ENCODE data around the gene IRAK3. TPM values are rescaled to one million over a fixed set of nuclear protein-coding genes. Genes with fewer than 3 reads are reported as not detected.

Gene IRAK3
- total and polyA plus RNA-seq, 2 donors (not counting 3 experiments of a cell fraction or from before 2014, with no cell fraction given) = 2.3 to 8.5 TPM

GRCh38 chr12:66255737-66256136 lies 66.7 kb downstream of the IRAK3 start:
- ChIA-PET POLR2A (no interaction called here), CTCF (no interaction called here)
- TF ChIP-seq EZH2 (IDR thresholded peaks at IDR 0.05; ENCODE audit: borderline replicate concordance, low read depth, low read length, severe bottlenecking) (no peak), POLR2A (IDR thresholded peaks at IDR 0.05; ENCODE audit: low read depth, low read length) (no peak), GATA2 (IDR thresholded peaks at IDR 0.05; ENCODE audit: insufficient read depth, insufficient read length, low read depth, low read length) (no peak), JUN (IDR thresholded peaks at IDR 0.05; ENCODE audit: borderline replicate concordance, insufficient read depth, insufficient read length, low read depth) (no peak), FOS (IDR thresholded peaks at IDR 0.05; ENCODE audit: borderline replicate concordance, insufficient read depth, low read length) (no peak), MYC (IDR thresholded peaks at IDR 0.05; ENCODE audit: low read depth, low read length) (no peak), POLR2AphosphoS5 (IDR thresholded peaks at IDR 0.05; ENCODE audit: insufficient read depth, low read depth, low read length) (no peak)
- TF ChIP-seq, protein P1, sequence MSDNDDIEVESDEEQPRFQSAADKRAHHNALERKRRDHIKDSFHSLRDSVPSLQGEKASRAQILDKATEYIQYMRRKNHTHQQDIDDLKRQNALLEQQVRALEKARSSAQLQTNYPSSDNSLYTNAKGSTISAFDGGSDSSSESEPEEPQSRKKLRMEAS (IDR thresholded peaks at IDR 0.05; ENCODE audit: insufficient read depth, insufficient read length) = no peak
- TF ChIP-seq, protein P2, sequence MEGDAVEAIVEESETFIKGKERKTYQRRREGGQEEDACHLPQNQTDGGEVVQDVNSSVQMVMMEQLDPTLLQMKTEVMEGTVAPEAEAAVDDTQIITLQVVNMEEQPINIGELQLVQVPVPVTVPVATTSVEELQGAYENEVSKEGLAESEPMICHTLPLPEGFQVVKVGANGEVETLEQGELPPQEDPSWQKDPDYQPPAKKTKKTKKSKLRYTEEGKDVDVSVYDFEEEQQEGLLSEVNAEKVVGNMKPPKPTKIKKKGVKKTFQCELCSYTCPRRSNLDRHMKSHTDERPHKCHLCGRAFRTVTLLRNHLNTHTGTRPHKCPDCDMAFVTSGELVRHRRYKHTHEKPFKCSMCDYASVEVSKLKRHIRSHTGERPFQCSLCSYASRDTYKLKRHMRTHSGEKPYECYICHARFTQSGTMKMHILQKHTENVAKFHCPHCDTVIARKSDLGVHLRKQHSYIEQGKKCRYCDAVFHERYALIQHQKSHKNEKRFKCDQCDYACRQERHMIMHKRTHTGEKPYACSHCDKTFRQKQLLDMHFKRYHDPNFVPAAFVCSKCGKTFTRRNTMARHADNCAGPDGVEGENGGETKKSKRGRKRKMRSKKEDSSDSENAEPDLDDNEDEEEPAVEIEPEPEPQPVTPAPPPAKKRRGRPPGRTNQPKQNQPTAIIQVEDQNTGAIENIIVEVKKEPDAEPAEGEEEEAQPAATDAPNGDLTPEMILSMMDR (IDR thresholded peaks at IDR 0.05; ENCODE audit: extremely low read depth in 1 of 2, insufficient read depth in 1 of 2, low read depth in 1 of 2, low read length in 2 of 2) = no peak
- Histone ChIP-seq H3K4me2 (ENCODE audit: insufficient read depth, low read length) (no peak overlapping the region), H3K27ac (ENCODE audit: insufficient read depth, low read depth, low read length) (no peak overlapping the region), H3K9me3 (replicated peaks; ENCODE audit: control insufficient read depth, insufficient read depth, low read length) (no peaks in the 10 kb centered on the region), H3K36me3 (ENCODE audit: control insufficient read depth in 2 of 2, extremely low read depth in 1 of 2, insufficient read depth in 2 of 2, low read length in 2 of 2) (no peaks in the 10 kb centered on the region), H3K9ac (replicated peaks; ENCODE audit: extremely low read depth, insufficient read depth, low read length) (no peak overlapping the region), H3K79me2 (ENCODE audit: control insufficient read depth, insufficient read depth, low read length) (no peaks in the 10 kb centered on the region), H4K20me1 (replicated peaks; ENCODE audit: control insufficient read depth, extremely low read depth, insufficient read depth, low read length) (no peaks in the 10 kb centered on the region), H3K9me1 (replicated peaks; ENCODE audit: control insufficient read depth, extremely low read depth, insufficient read depth, low read length) (no peaks in the 10 kb centered on the region), H2AFZ (ENCODE audit: low read depth, low read length) (no peak overlapping the region), H3K4me3 (replicated peaks in 1 of 3; ENCODE audit: insufficient read depth in 1 of 3, low read depth in 1 of 3, low read length in 3 of 3) (no peak overlapping the region), H3K27me3 (ENCODE audit: control insufficient read depth in 2 of 2, insufficient read depth in 2 of 2, low read length in 2 of 2) (peaks cover 2 to 3% of the 10 kb centered on the region in 2 experiments), H3K4me1 (ENCODE audit: control insufficient read depth, extremely low read depth, insufficient read depth, low read length) (no peaks in the 10 kb centered on the region)
- BruUV-seq (replicated peaks) = no TSS peak
- dilution Hi-C loops (cut with MboI; ENCODE audit: extremely low pct_ligation_motif_present, low sequenced_read_pairs) (no loop called here), intact Hi-C loops (cut with micrococcal nuclease) (no loop called here)
- no peak for DNase-seq (ENCODE audit: low read depth, low spot score)
- no peak for FAIRE-seq

Data from endothelial cell of umbilical vein (primary cell).